ENCODE data around the gene ZNF100. TPM values are rescaled to one million over a fixed set of nuclear protein-coding genes. Genes with fewer than 3 reads are reported as not detected.
"Not testable (repeated sequence)": the region's sequence is repeated elsewhere in the genome, so short reads cannot be mapped to it uniquely, and the experiment has no call there.

The ZNF100 gene
- polyA plus RNA-seq, 1 donor from 2014 or later = 7.9 TPM

- Histone ChIP-seq H3K79me2 (replicated peaks; ENCODE audit: insufficient read depth, low read length) (no peaks in the 10 kb centered on the region), H3K4me3 (ENCODE audit: low read length) (no peak overlapping the region), H3K27me3 (ENCODE audit: insufficient read depth, low read depth, low read length) (no peaks in the 10 kb centered on the region), H4K20me1 (ENCODE audit: insufficient read depth) (no peaks in the 10 kb centered on the region), H3K9ac (ENCODE audit: low read length) (no peak overlapping the region), H2AFZ (ENCODE audit: low read depth, low read length) (no peak overlapping the region), H3K4me2 (ENCODE audit: low read length) (no peak overlapping the region), H3K9me3 (ENCODE audit: low read length) (peaks cover 3% of the 10 kb centered on the region), H3F3A (ENCODE audit: insufficient read depth, low read length, poor library complexity, severe bottlenecking) (no peaks in the 10 kb centered on the region), H3K9me2 (ENCODE audit: insufficient read depth, low read length) (no peaks in the 10 kb centered on the region), H3K27ac (ENCODE audit: low read length) (no peak overlapping the region), H3K36me3 (ENCODE audit: insufficient read depth, low read length) (no peaks in the 10 kb centered on the region)
- no peak for TF ChIP-seq EP300 (conservative IDR thresholded peaks at IDR 0.05; ENCODE audit: poor library complexity, severe bottlenecking)
These were observed 87.4 kb downstream of the ZNF100 start for GRCh38 chr19:21680026-21680425.

GRCh38 chr19:21677696-21678418 lies 89.5 kb downstream of the ZNF100 start:
- H3K4me2 ChIP-seq (ENCODE audit: low read length) = no peak overlapping the region
- H3K9ac ChIP-seq (ENCODE audit: low read length) = no peak overlapping the region
- TF ChIP-seq TAF1 (IDR thresholded peaks at IDR 0.05; ENCODE audit: low read depth) = no peak
- H3K36me3 ChIP-seq (ENCODE audit: insufficient read depth, low read length) = no peaks in the 10 kb centered on the region
- no peak overlapping the region for H3K4me3 ChIP-seq (ENCODE audit: low read length)
- H3K27me3 ChIP-seq (ENCODE audit: insufficient read depth, low read depth, low read length) = no peaks in the 10 kb centered on the region
- no peaks in the 10 kb centered on the region for H3F3A ChIP-seq (ENCODE audit: insufficient read depth, low read length, poor library complexity, severe bottlenecking)
- no peaks in the 10 kb centered on the region for H3K9me2 ChIP-seq (ENCODE audit: insufficient read depth, low read length)
- H3K79me2 ChIP-seq (replicated peaks; ENCODE audit: insufficient read depth, low read length) = no peaks in the 10 kb centered on the region
- H3K27ac ChIP-seq (ENCODE audit: low read length) = no peak overlapping the region
- H2AFZ ChIP-seq (ENCODE audit: low read depth, low read length) = no peak overlapping the region
- peaks cover 3% of the 10 kb centered on the region for H3K9me3 ChIP-seq (ENCODE audit: low read length)
- H4K20me1 ChIP-seq (ENCODE audit: insufficient read depth) = no peaks in the 10 kb centered on the region

GRCh38 chr19:21674454-21674853 lies 92.9 kb downstream of the ZNF100 start:
- Histone ChIP-seq H3K9me3 (ENCODE audit: low read length) (no peaks in the 10 kb centered on the region), H3K9ac (ENCODE audit: low read length) (no peak overlapping the region), H3K9me2 (ENCODE audit: insufficient read depth, low read length) (no peaks in the 10 kb centered on the region), H3K79me2 (replicated peaks; ENCODE audit: insufficient read depth, low read length) (no peaks in the 10 kb centered on the region), H3F3A (ENCODE audit: insufficient read depth, low read length, poor library complexity, severe bottlenecking) (no peaks in the 10 kb centered on the region), H3K27ac (ENCODE audit: low read length) (no peak overlapping the region), H3K27me3 (ENCODE audit: insufficient read depth, low read depth, low read length) (no peaks in the 10 kb centered on the region), H3K36me3 (ENCODE audit: insufficient read depth, low read length) (no peaks in the 10 kb centered on the region), H2AFZ (ENCODE audit: low read depth, low read length) (no peak overlapping the region), H4K20me1 (ENCODE audit: insufficient read depth) (no peaks in the 10 kb centered on the region), H3K4me2 (ENCODE audit: low read length) (no peak overlapping the region), H3K4me3 (ENCODE audit: low read length) (no peak overlapping the region)
- TF ChIP-seq EZH2 (IDR thresholded peaks at IDR 0.05; ENCODE audit: borderline replicate concordance, insufficient read depth, low read length, poor library complexity, severe bottlenecking) (no peak), SMC3 (conservative IDR thresholded peaks at IDR 0.05; ENCODE audit: poor library complexity) (no peak), RAD21 (conservative IDR thresholded peaks at IDR 0.05) (no peak), TAF1 (IDR thresholded peaks at IDR 0.05; ENCODE audit: low read depth) (no peak), EP300 (conservative IDR thresholded peaks at IDR 0.05; ENCODE audit: poor library complexity, severe bottlenecking) (no peak)

- not testable (repeated sequence) for H3K4me2 ChIP-seq (ENCODE audit: low read length)
These were observed 93.9 kb downstream of the ZNF100 start for GRCh38 chr19:21673479-21673878.

More at GRCh38 chr19:21673479-21673878, 93.9 kb downstream of the ZNF100 start:
- not testable (repeated sequence) for H3K9me2 ChIP-seq (ENCODE audit: insufficient read depth, low read length); H3K9me3 ChIP-seq (ENCODE audit: low read length); H2AFZ ChIP-seq (ENCODE audit: low read depth, low read length); H3K36me3 ChIP-seq (ENCODE audit: insufficient read depth, low read length); H3K27ac ChIP-seq (ENCODE audit: low read length); H3F3A ChIP-seq (ENCODE audit: insufficient read depth, low read length, poor library complexity, severe bottlenecking); H3K4me3 ChIP-seq (ENCODE audit: low read length); H3K79me2 ChIP-seq (replicated peaks; ENCODE audit: insufficient read depth, low read length); H3K9ac ChIP-seq (ENCODE audit: low read length); H3K27me3 ChIP-seq (ENCODE audit: insufficient read depth, low read depth, low read length); H4K20me1 ChIP-seq (ENCODE audit: insufficient read depth)

Small RNAs within 50 kb of the gene (small RNA-seq; reads per million reads assigned to genes)
- gene VN1R84P = 0 reads per million in 3 experiments

Other genes with a start within 250 kb of the ZNF100 start
- gene ZNF43, start 68.6 kb upstream of the ZNF100 start, polyA plus RNA-seq = 16.3 and 18.1 TPM in 2 replicates
- gene ZNF208, start 243.4 kb upstream of the ZNF100 start, polyA plus RNA-seq = not detected in 2 replicates

All from neural cell (in vitro differentiated cells).